Naive B cell (primary cell): ENCODE measurements around the gene TTN. TPM values are rescaled to one million over a fixed set of nuclear protein-coding genes. Genes with fewer than 3 reads are reported as not detected.
A peak's percentile ranks its signal among the peaks of the same experiment; 100 is the strongest.

ENCODE experiments used
- ATAC-seq, 2 donors: fragments of 150-1000 bp; cut with Tn5 transposase; 2 replicates each; pipeline ENCODE4 v1.10.0; 2021; ENCODE audit warnings: low read depth in 2 of 2, mild to moderate bottlenecking in 2 of 2, moderate library complexity in 2 of 2
- DNase-seq: peaks from one replicate; pipeline ENCODE4 v3.0.0; 2022
- H3K27ac Mint-ChIP-seq, 6 donors: one replicate each; pipeline ENCODE4 v1.8.0; 2020 to 2022; ENCODE audit warnings: mild to moderate bottlenecking in 6 of 6, mixed read lengths in 6 of 6, moderate library complexity in 5 of 6, inconsistent platforms in 2 of 6
- H3K27me3 Mint-ChIP-seq, 3 donors: one replicate each; pipeline ENCODE4 v1.8.0; 2021 to 2022; ENCODE audit warnings: mixed read lengths in 3 of 3, mild to moderate bottlenecking in 1 of 3
- H3K36me3 Mint-ChIP-seq, 2 donors: one replicate each; pipeline ENCODE4 v1.8.0; 2020 to 2022; ENCODE audit warnings: mixed read lengths in 2 of 2, inconsistent platforms in 1 of 2, mild to moderate bottlenecking in 1 of 2
- H3K4me1 Mint-ChIP-seq, 3 donors: one replicate each; pipeline ENCODE4 v1.8.0; 2020 to 2022; ENCODE audit warnings: mixed read lengths in 3 of 3, inconsistent platforms in 1 of 3, mild to moderate bottlenecking in 1 of 3, moderate library complexity in 1 of 3
- H3K4me3 Mint-ChIP-seq, 8 donors: one replicate each; pipeline ENCODE4 v1.8.0; 2020 to 2022; ENCODE audit warnings: mild to moderate bottlenecking in 8 of 8, mixed read lengths in 8 of 8, moderate library complexity in 8 of 8, inconsistent platforms in 2 of 8
- H3K9me3 Mint-ChIP-seq, 7 donors: one replicate each; pipeline ENCODE4 v1.8.0; 2020 to 2022; ENCODE audit warnings: mixed read lengths in 7 of 7, mild to moderate bottlenecking in 5 of 7, inconsistent platforms in 2 of 7, moderate library complexity in 1 of 7
- polyA plus RNA-seq, 6 donors: library from polyadenylated mRNA; unstranded; fragments of 300-500 nt; fragmentation: Illumina TruSeq; gene quantifications; one replicate each; pipeline ENCODE4 v1.2.3, GENCODE V29; 2021; ENCODE audit warnings: low read depth in 6 of 6

TTN gene
- polyA plus RNA-seq, 6 donors from 2014 or later = 0.51 to 10.1 (median 1.7) TPM

GRCh38 chr2:178479275-178479616 lies 328.0 kb downstream of the TTN start:
- Mint-ChIP-seq H3K9me3 (no peaks in the 10 kb centered on the region), H3K4me1 (peaks cover 22 to 48% (median 40%) of the 10 kb centered on the region in 3 donors), H3K36me3 (no peaks in the 10 kb centered on the region), H3K27me3 (no peaks in the 10 kb centered on the region), H3K27ac (peak overlapping the region; percentile 96 to 100 (median 99)), H3K4me3 (peak overlapping the region; percentile 94 to 99 (median 98))
- DNase-seq (no peak), ATAC-seq (no peak)

GRCh38 chr2:178478439-178479274 lies 328.6 kb downstream of the TTN start, which contains the start of gene FKBP7:
TSS of gene FKBP7 (minus strand) at chr2:178478600. CDS start at chr2:178478499, 101 bp downstream.
- peak within 1 kb of the TSS; percentile 96 to 100 (median 99) for H3K27ac Mint-ChIP-seq
- DNase-seq = peak; percentile 80
- H3K4me3 Mint-ChIP-seq = peak within 1 kb of the TSS; percentile 94 to 99 (median 98)
- H3K27me3 Mint-ChIP-seq = no peaks in the 10 kb centered on the region
- H3K4me1 Mint-ChIP-seq = peaks cover 22 to 48% (median 40%) of the 10 kb centered on the region in 3 donors
- peak; percentile 75 to 78 for ATAC-seq
- no peaks in the 10 kb centered on the region for H3K9me3 Mint-ChIP-seq
- no peaks in the 10 kb centered on the region for H3K36me3 Mint-ChIP-seq

GRCh38 chr2:178478130-178478438 lies 329.1 kb downstream of the TTN start:
- peak in 1 of 2 donors; percentile 0 for ATAC-seq
- DNase-seq = no peak
- H3K27me3 Mint-ChIP-seq = no peaks in the 10 kb centered on the region
- H3K9me3 Mint-ChIP-seq = no peaks in the 10 kb centered on the region
- H3K27ac Mint-ChIP-seq = peak overlapping the region; percentile 96 to 100 (median 99)
- H3K4me3 Mint-ChIP-seq = peak overlapping the region; percentile 94 to 99 (median 98)
- peaks cover 22 to 47% (median 39%) of the 10 kb centered on the region in 3 donors for H3K4me1 Mint-ChIP-seq
- H3K36me3 Mint-ChIP-seq = no peaks in the 10 kb centered on the region

- Mint-ChIP-seq H3K4me1 (peaks cover 20 to 42% (median 34%) of the 10 kb centered on the region in 3 donors), H3K4me3 (peak overlapping the region; percentile 94 to 99 (median 98)), H3K27me3 (no peaks in the 10 kb centered on the region), H3K9me3 (no peaks in the 10 kb centered on the region), H3K36me3 (no peaks in the 10 kb centered on the region), H3K27ac (peak overlapping the region; percentile 96 to 100 (median 99))
- ATAC-seq (no peak), DNase-seq (no peak)
These were observed 329.6 kb downstream of the TTN start for GRCh38 chr2:178477443-178478129.

- Mint-ChIP-seq H3K27ac (peak overlapping the region in 4 of 6 donors; percentile 28 to 49 (median 36)), H3K4me1 (peaks cover 13 to 31% (median 23%) of the 10 kb centered on the region in 3 donors)
These were observed 330.7 kb downstream of the TTN start for GRCh38 chr2:178476477-178476876.

More at GRCh38 chr2:178476477-178476876, 330.7 kb downstream of the TTN start:
- H3K9me3 Mint-ChIP-seq = no peaks in the 10 kb centered on the region
- H3K36me3 Mint-ChIP-seq = no peaks in the 10 kb centered on the region
- ATAC-seq (no peak), DNase-seq (no peak)
- peak overlapping the region in 1 of 8 donors; percentile 98 for H3K4me3 Mint-ChIP-seq
- H3K27me3 Mint-ChIP-seq = no peaks in the 10 kb centered on the region

Other genes with a start within 250 kb of the TTN start
- gene CCDC141, start 242.7 kb upstream of the TTN start, polyA plus RNA-seq = 10 to 100 TPM in 1 of 6 donors, 1 to 10 TPM in 5; 3.3 to 20.1 (median 7.5) TPM